Endothelial cell of umbilical vein (primary cell): Measurements from ENCODE around the gene C10orf67.

ENCODE experiments used
- CTCF ChIP-seq, 2 donors: IDR thresholded peaks; 1 replicate in 1 of 2; 2 replicates in 1 of 2; pipeline ENCODE4 v1.5.1; 2011; ENCODE audit warnings: low read length in 2 of 2, mild to moderate bottlenecking in 2 of 2, moderate library complexity in 2 of 2, control low read depth in 1 of 2, inconsistent platforms in 1 of 2, low read depth in 1 of 2; ENCODE audit not compliant: insufficient read depth in 1 of 2; ENCODE audit errors: extremely low read depth in 1 of 2
- EZH2 ChIP-seq: IDR thresholded peaks from 2 replicates; pipeline ENCODE4 v1.6.1; 2012; ENCODE audit warnings: borderline replicate concordance, low read depth, mild to moderate bottlenecking, moderate library complexity, low read length, inconsistent platforms; ENCODE audit not compliant: severe bottlenecking
- POLR2A ChIP-seq: IDR thresholded peaks from 2 replicates; pipeline ENCODE4 v1.6.1; 2012; ENCODE audit warnings: low read depth, mild to moderate bottlenecking, control low read depth, low read length

- TF ChIP-seq CTCF (IDR thresholded peaks at IDR 0.05; ENCODE audit: extremely low read depth in 1 of 2, insufficient read depth in 1 of 2, low read depth in 1 of 2, low read length in 2 of 2): no peak
- no peak for TF ChIP-seq POLR2A
- TF ChIP-seq EZH2: no peak
These were observed 140.9 kb downstream of the C10orf67 start for GRCh38 chr10:23203369-23204325.
